Tibial nerve (tissue), 4 donors: ENCODE results near the gene AHCYL1. TPM values are rescaled to one million over a fixed set of nuclear protein-coding genes. Genes with fewer than 3 reads are reported as not detected.

Source experiments
- DNase-seq, 2 donors: peaks; one replicate each; pipeline ENCODE4 v3.0.0-alpha.2; 2019; ENCODE audit warnings: low spot score in 2 of 2
- H3K27ac ChIP-seq, 4 donors: fragments of 200-600 bp; sonication (generic) in 3 of 4; one replicate each; pipeline ENCODE4 v1.5.1; 2017 to 2019; ENCODE audit warnings: mild to moderate bottlenecking in 1 of 4
- H3K27me3 ChIP-seq, 2 donors: fragments of 200-600 bp; sonication (generic) in 1 of 2; one replicate each; pipeline versions ENCODE4 v1.5.1 to v1.6.0; 2017 to 2019
- H3K36me3 ChIP-seq, 3 donors: fragments of 200-600 bp; sonication (generic); one replicate each; pipeline ENCODE4 v1.5.1; 2018 to 2019
- H3K4me1 ChIP-seq, 4 donors: fragments of 200-600 bp; sonication (generic) in 3 of 4; one replicate each; pipeline ENCODE4 v1.5.1; 2017 to 2019
- H3K4me3 ChIP-seq, 4 donors: fragments of 200-600 bp; sonication (generic) in 3 of 4; one replicate each; pipeline ENCODE4 v1.5.1; 2017 to 2019; ENCODE audit warnings: mild to moderate bottlenecking in 1 of 4, moderate library complexity in 1 of 4
- H3K9me3 ChIP-seq, 4 donors: fragments of 200-600 bp; sonication (generic) in 3 of 4; one replicate each; pipeline ENCODE4 v1.5.1; 2017 to 2019
- CTCF ChIP-seq, 5 experiments: fragments of 200-600 bp in 3 of 5; fragments of 450-650 bp in 2 of 5; sonication (generic) in 3 of 5; IDR thresholded peaks; one replicate each; pipeline ENCODE4 v1.5.1; 2016 to 2019; ENCODE audit warnings: antibody characterized with exemption in 5 of 5, mild to moderate bottlenecking in 3 of 5, moderate library complexity in 2 of 5
- EP300 ChIP-seq, 2 donors: sonication (generic); formaldehyde crosslinking; IDR thresholded peaks; one replicate each; pipeline ENCODE4 v1.6.1; 2017; ENCODE audit warnings: antibody characterized with exemption in 2 of 2, mild to moderate bottlenecking in 1 of 2
- POLR2A ChIP-seq, 2 donors: fragments of 450-650 bp; IDR thresholded peaks; one replicate each; pipeline ENCODE4 v1.6.1; 2017; ENCODE audit warnings: antibody characterized with exemption in 2 of 2, mild to moderate bottlenecking in 2 of 2, moderate library complexity in 2 of 2
- WGBS, 2 donors: methylation state at CpG; one replicate each; pipeline ENCODE4 v1.1.5; 2018; 5-methylcytosine and 5-hydroxymethylcytosine counted together
- total RNA-seq, 4 donors: library from RNA; depleted of rRNA; stranded (reverse); fragments of >200 nt; gene quantifications; one replicate each; pipeline ENCODE4 v1.1.0, GENCODE V29; 2016

The AHCYL1 gene
- total RNA-seq, 4 donors from 2014 or later = 45.4 to 76.3 (median 55.6) TPM

GRCh38 chr1:110033421-110033820 lies 48.9 kb downstream of the AHCYL1 start:
- H3K4me3 ChIP-seq = no peak overlapping the region
- H3K27me3 ChIP-seq = no peaks in the 10 kb centered on the region

GRCh38 chr1:110034040-110034450 lies 49.5 kb downstream of the AHCYL1 start:
- Histone ChIP-seq H3K9me3 (no peaks in the 10 kb centered on the region), H3K4me1 (peaks cover 0 to 28% (median 9%) of the 10 kb centered on the region in 4 donors), H3K4me3 (peak overlapping the region; percentile 71 to 81 (median 76)), H3K36me3 (peaks cover 0 to 12% (median 5%) of the 10 kb centered on the region in 3 donors), H3K27me3 (no peaks in the 10 kb centered on the region), H3K27ac (peak overlapping the region; percentile 63 to 91 (median 88))
- 42 to 47% methylated on average over 4 of the region's 4 CpGs for WGBS, 2 donors
- no peak for TF ChIP-seq CTCF (IDR thresholded peaks at IDR 0.05)
- TF ChIP-seq EP300 (IDR thresholded peaks at IDR 0.05) = no peak
- TF ChIP-seq POLR2A (IDR thresholded peaks at IDR 0.05) = no peak
- DNase-seq = no peak

More at GRCh38 chr1:110033421-110033820, 48.9 kb downstream of the AHCYL1 start:
- H3K36me3 ChIP-seq = peaks cover 0 to 5% (median 0%) of the 10 kb centered on the region in 3 donors
- TF ChIP-seq POLR2A (IDR thresholded peaks at IDR 0.05) = no peak
- no peak for TF ChIP-seq CTCF (IDR thresholded peaks at IDR 0.05)
- TF ChIP-seq EP300 (IDR thresholded peaks at IDR 0.05) = no peak
- no peaks in the 10 kb centered on the region for H3K9me3 ChIP-seq
- 81 to 84% methylated on average over 5 of the region's 5 CpGs for WGBS, 2 donors
- DNase-seq = no peak
- no peak overlapping the region for H3K27ac ChIP-seq
- H3K4me1 ChIP-seq = peaks cover 0 to 28% (median 9%) of the 10 kb centered on the region in 4 donors

- peak in 1 of 2 donors; percentile 97 for TF ChIP-seq EP300 (IDR thresholded peaks at IDR 0.05)
- peak in 1 of 5 experiments; percentile 29 for TF ChIP-seq CTCF (IDR thresholded peaks at IDR 0.05)
- TF ChIP-seq POLR2A (IDR thresholded peaks at IDR 0.05) = peak; percentile 29 to 58
- peak within 1 kb of the TSS; percentile 63 to 91 (median 88) for H3K27ac ChIP-seq
- 0 to 1% methylated on average over 36 to 39 of the region's 66 CpGs for WGBS, 2 donors
These were observed 50.1 kb downstream of the AHCYL1 start, which contains the start of gene STRIP1 for GRCh38 chr1:110034451-110035235. STRIP1 (plus strand) TSS chr1:110034624; CDS start chr1:110034638, 14 bp downstream.

GRCh38 chr1:110035236-110035752 lies 50.7 kb downstream of the AHCYL1 start:
- no peak for DNase-seq
- WGBS, 2 donors = 2 to 4% methylated on average over 10 to 16 of the region's 16 CpGs
- Histone ChIP-seq H3K4me3 (peak overlapping the region; percentile 71 to 81 (median 76)), H3K4me1 (peaks cover 0 to 26% (median 9%) of the 10 kb centered on the region in 4 donors), H3K36me3 (peaks cover 0 to 24% (median 13%) of the 10 kb centered on the region in 3 donors), H3K27me3 (no peaks in the 10 kb centered on the region), H3K9me3 (no peaks in the 10 kb centered on the region), H3K27ac (peak overlapping the region; percentile 63 to 91 (median 88))
- TF ChIP-seq EP300 (IDR thresholded peaks at IDR 0.05) (no peak), POLR2A (IDR thresholded peaks at IDR 0.05) (no peak), CTCF (IDR thresholded peaks at IDR 0.05) (no peak)

More at GRCh38 chr1:110034451-110035235, 50.1 kb downstream of the AHCYL1 start, which contains the start of gene STRIP1:
- peak; percentile 87 to 93 for DNase-seq
- Histone ChIP-seq H3K9me3 (no peaks in the 10 kb centered on the region), H3K4me3 (peak within 1 kb of the TSS; percentile 71 to 81 (median 76)), H3K27me3 (no peaks in the 10 kb centered on the region), H3K36me3 (peaks cover 0 to 18% (median 11%) of the 10 kb centered on the region in 3 donors), H3K4me1 (peaks cover 0 to 28% (median 9%) of the 10 kb centered on the region in 4 donors)
